Measurements from ENCODE around the gene CNTNAP2. TPM values are rescaled to one million over a fixed set of nuclear protein-coding genes. Genes with fewer than 3 reads are reported as not detected.
"Not testable (repeated sequence)": the region's sequence is repeated elsewhere in the genome, so short reads cannot be mapped to it uniquely, and the experiment has no call there.

Gene CNTNAP2
- total and polyA plus RNA-seq, 12 donors: 0.07 to 0.77 (median 0.24) TPM

DNA sequence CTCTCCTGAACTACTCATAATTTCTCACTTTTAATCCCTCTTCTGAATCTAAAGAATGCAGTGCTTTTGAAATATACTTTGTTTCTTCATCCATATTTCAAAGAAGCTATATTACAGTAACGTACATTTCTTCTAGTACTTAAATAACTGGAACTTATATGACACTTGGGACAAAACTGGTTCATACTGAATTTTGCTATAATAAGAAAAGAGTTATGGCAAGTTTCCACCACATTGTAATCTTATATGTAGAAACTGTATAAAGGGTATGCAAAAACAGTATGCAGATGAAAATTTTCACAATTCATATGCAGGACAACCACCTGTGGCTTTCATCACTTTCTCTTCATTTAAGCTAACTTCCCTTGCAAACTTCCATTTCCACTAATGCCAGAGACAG, 785.7 kb downstream of the CNTNAP2 start:
- no peak for TF ChIP-seq CTCF (IDR thresholded peaks at IDR 0.05)
- H3K27ac ChIP-seq: no peak overlapping the region
- no peak overlapping the region for H3K4me3 ChIP-seq
- H3K4me1 ChIP-seq: no peaks in the 10 kb centered on the region
- H3K27me3 ChIP-seq: no peaks in the 10 kb centered on the region
- 42 to 89% methylated on average over 1 of the region's 1 CpG for WGBS, 2 donors
- no peak for DNase-seq
- no peak for ATAC-seq
- no peaks in the 10 kb centered on the region for H3K36me3 ChIP-seq
- peaks cover 0 to 24% (median 0%) of the 10 kb centered on the region in 11 donors for H3K9me3 ChIP-seq
- intact Hi-C loops (cut with DNase I): no loop called here

DNA sequence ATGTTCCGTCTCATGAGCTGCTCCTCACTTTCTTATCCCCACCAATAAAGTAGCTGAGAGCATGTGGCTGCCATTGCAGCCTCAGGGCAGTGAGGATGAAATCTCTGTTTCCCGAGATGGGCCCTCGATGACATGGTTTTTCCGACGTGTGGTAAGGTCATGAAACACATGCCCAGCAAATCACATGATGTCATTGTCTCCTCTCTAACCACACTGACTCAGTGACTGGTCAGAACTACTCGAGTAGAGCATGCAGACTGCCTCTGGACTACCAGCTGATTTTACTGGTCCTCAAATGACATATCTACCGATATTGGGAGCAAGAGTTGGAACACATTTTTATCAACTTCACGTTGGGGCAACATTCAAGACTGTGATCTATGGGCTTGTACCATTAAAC, 786.1 kb downstream of the CNTNAP2 start:
- DNase-seq (no peak), ATAC-seq (no peak)
- H3K36me3 ChIP-seq: no peaks in the 10 kb centered on the region
- H3K4me1 ChIP-seq: no peaks in the 10 kb centered on the region
- H3K4me3 ChIP-seq: no peak overlapping the region
- no peak for TF ChIP-seq CTCF (IDR thresholded peaks at IDR 0.05)
- peaks cover 0 to 24% (median 0%) of the 10 kb centered on the region in 11 donors for H3K9me3 ChIP-seq
- WGBS, 2 donors: 79 to 82% methylated on average over 8 of the region's 8 CpGs
- intact Hi-C loops (cut with DNase I): no loop called here
- H3K27me3 ChIP-seq: no peaks in the 10 kb centered on the region
- H3K27ac ChIP-seq: no peak overlapping the region

- peaks cover 0 to 24% (median 0%) of the 10 kb centered on the region in 11 donors for H3K9me3 ChIP-seq
- 95% methylated on average over 24 of the region's 24 CpGs for WGBS, 2 donors
- DNase-seq; H3K4me1 ChIP-seq; H3K36me3 ChIP-seq; H3K4me3 ChIP-seq; ATAC-seq; intact Hi-C loops (cut with DNase I); H3K27me3 ChIP-seq; H3K27ac ChIP-seq: not testable (repeated sequence)
Observed at GRCh38 chr7:146905746-146906145, 789.1 kb downstream of the CNTNAP2 start.

GRCh38 chr7:146922782-146923181, 806.2 kb downstream of the CNTNAP2 start:
- WGBS, 2 donors: 68 to 79% methylated on average over 2 of the region's 2 CpGs
- DNase-seq (no peak), ATAC-seq (no peak)
- Histone ChIP-seq H3K27ac (no peak overlapping the region), H3K9me3 (peaks cover 0 to 18% (median 0%) of the 10 kb centered on the region in 11 donors), H3K36me3 (no peaks in the 10 kb centered on the region), H3K4me3 (no peak overlapping the region), H3K4me1 (no peaks in the 10 kb centered on the region), H3K27me3 (no peaks in the 10 kb centered on the region)
- intact Hi-C loops (cut with DNase I): loop anchor here in 1 of 10 donors (10.0 kb wide), 1 partner anchor 62 kb away; no protein-coding TSS in a partner anchor
- TF ChIP-seq CTCF (IDR thresholded peaks at IDR 0.05): no peak

- peaks cover 0 to 20% (median 0%) of the 10 kb centered on the region in 11 donors for H3K9me3 ChIP-seq
- no peak for ATAC-seq
- WGBS, 2 donors: 40% methylated on average over 2 of the region's 2 CpGs
Observed at GRCh38 chr7:146926841-146927240, 810.2 kb downstream of the CNTNAP2 start.

More at GRCh38 chr7:146926841-146927240, 810.2 kb downstream of the CNTNAP2 start:
- Histone ChIP-seq H3K27me3 (no peaks in the 10 kb centered on the region), H3K36me3 (no peaks in the 10 kb centered on the region), H3K4me3 (no peak overlapping the region), H3K4me1 (no peaks in the 10 kb centered on the region), H3K27ac (no peak overlapping the region)
- intact Hi-C loops (cut with DNase I): loop anchor here in 1 of 10 donors (10.0 kb wide), 1 partner anchor 58 kb away; no protein-coding TSS in a partner anchor
- no peak for TF ChIP-seq CTCF (IDR thresholded peaks at IDR 0.05)
- no peak for DNase-seq

Measured in heart right ventricle (tissue), 16 donors.